Breast epithelium (tissue), 4 donors: ENCODE measurements around the gene FAM120C. TPM values are rescaled to one million over a fixed set of nuclear protein-coding genes. Genes with fewer than 3 reads are reported as not detected.
A peak's percentile ranks its signal among the peaks of the same experiment; 100 is the strongest.

Source experiments
- DNase-seq, 2 donors: peaks; one replicate each; pipeline ENCODE4 v3.0.0-alpha.2; 2019; ENCODE audit warnings: low spot score in 2 of 2
- H3K27ac ChIP-seq, 2 donors: fragments of 200-600 bp; sonication (generic) in 1 of 2; one replicate each; pipeline ENCODE4 v1.5.1; 2016 to 2019; ENCODE audit warnings: mild to moderate bottlenecking in 1 of 2
- H3K27me3 ChIP-seq, 2 donors: fragments of 200-600 bp; sonication (generic) in 1 of 2; one replicate each; pipeline versions ENCODE4 v1.5.1 to v1.6.0; 2017 to 2019; ENCODE audit warnings: control low read depth in 1 of 2, mild to moderate bottlenecking in 1 of 2
- H3K36me3 ChIP-seq: fragments of 200-600 bp; one replicate; pipeline ENCODE4 v1.5.1; 2019
- H3K4me1 ChIP-seq, 2 donors: fragments of 200-600 bp; sonication (generic); one replicate each; pipeline ENCODE4 v1.5.1; 2016 to 2019; ENCODE audit warnings: control low read depth in 1 of 2
- H3K4me3 ChIP-seq, 3 donors: fragments of 200-600 bp; sonication (generic); 1 replicate in 2 of 3; 2 replicates in 1 of 3; pipeline ENCODE4 v1.5.1; 2016 to 2019; ENCODE audit warnings: mild to moderate bottlenecking in 3 of 3, moderate library complexity in 2 of 3
- H3K9me3 ChIP-seq, 2 donors: fragments of 200-600 bp; sonication (generic) in 1 of 2; one replicate each; pipeline ENCODE4 v1.5.1; 2016 to 2019; ENCODE audit warnings: control low read depth in 1 of 2
- POLR2A ChIP-seq: fragments of 450-650 bp; IDR thresholded peaks from one replicate; pipeline ENCODE4 v1.6.1; 2016; ENCODE audit warnings: antibody characterized with exemption, mild to moderate bottlenecking, moderate library complexity
- POLR2AphosphoS5 ChIP-seq, 3 donors: sonication (generic); formaldehyde crosslinking; IDR thresholded peaks; one replicate each; pipeline ENCODE4 v1.6.1; 2017; ENCODE audit warnings: antibody characterized with exemption in 3 of 3
- intact Hi-C: fragments of 100-400 bp; cut with DNase I; formaldehyde crosslinking; loops from one replicate; pipeline ENCODE4 v1.15.1; 2023; ENCODE audit warnings: low total_unique reads
- total RNA-seq, 3 donors: library from RNA; depleted of rRNA; stranded (reverse); fragments of >200 nt; gene quantifications; one replicate each; pipeline ENCODE4 v1.1.0, GENCODE V29; 2016
- TF ChIP-seq, protein P1 (sequence below), 3 donors: fragments of 450-650 bp; IDR thresholded peaks; one replicate each; pipeline ENCODE4 v1.5.1; 2016 to 2017; ENCODE audit warnings: antibody characterized with exemption in 3 of 3, mild to moderate bottlenecking in 3 of 3, moderate library complexity in 3 of 3

Gene FAM120C
- total RNA-seq, 3 donors from 2014 or later, result 11.8 to 13.1 (median 12.4) TPM

DNA sequence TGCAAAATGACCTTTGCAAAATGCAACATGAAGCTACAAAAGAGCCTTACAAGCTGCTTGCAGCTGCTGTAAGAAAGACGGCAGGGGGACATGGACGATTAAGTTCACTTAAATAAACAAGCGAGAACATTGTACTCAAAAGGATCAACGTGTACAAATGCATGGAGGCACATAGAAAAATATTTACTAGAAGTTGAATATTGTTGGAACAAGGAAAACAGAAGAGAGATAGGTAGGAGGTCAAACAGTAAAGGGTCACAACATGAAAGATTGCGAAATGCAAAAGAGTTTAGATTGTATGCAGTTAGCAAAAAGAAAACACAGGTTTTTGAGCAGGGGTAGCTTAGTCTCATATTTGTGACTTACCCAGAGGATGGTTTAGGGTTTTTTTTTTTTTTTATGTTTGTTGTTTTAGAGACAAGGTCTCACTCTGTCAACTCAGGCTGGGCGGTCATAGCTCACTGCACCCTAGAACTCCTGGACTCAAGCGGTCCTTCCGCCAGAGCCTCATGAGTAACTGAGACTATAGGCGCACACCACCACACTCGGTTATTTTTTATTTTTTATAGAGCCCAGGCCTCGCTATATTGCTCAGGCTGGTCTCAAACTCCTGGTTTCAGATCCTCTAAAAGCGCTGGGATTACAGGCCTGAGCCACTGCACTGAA lies 137.4 kb downstream of the FAM120C start:
- no peak overlapping the region for H3K27ac ChIP-seq
- H3K4me3 ChIP-seq, result no peak overlapping the region
- TF ChIP-seq POLR2A, result no peak
- TF ChIP-seq POLR2AphosphoS5 (IDR thresholded peaks at IDR 0.05), result no peak
- TF ChIP-seq, protein P1, sequence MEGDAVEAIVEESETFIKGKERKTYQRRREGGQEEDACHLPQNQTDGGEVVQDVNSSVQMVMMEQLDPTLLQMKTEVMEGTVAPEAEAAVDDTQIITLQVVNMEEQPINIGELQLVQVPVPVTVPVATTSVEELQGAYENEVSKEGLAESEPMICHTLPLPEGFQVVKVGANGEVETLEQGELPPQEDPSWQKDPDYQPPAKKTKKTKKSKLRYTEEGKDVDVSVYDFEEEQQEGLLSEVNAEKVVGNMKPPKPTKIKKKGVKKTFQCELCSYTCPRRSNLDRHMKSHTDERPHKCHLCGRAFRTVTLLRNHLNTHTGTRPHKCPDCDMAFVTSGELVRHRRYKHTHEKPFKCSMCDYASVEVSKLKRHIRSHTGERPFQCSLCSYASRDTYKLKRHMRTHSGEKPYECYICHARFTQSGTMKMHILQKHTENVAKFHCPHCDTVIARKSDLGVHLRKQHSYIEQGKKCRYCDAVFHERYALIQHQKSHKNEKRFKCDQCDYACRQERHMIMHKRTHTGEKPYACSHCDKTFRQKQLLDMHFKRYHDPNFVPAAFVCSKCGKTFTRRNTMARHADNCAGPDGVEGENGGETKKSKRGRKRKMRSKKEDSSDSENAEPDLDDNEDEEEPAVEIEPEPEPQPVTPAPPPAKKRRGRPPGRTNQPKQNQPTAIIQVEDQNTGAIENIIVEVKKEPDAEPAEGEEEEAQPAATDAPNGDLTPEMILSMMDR (IDR thresholded peaks at IDR 0.05), result no peak
- H3K4me1 ChIP-seq, result no peaks in the 10 kb centered on the region
- H3K36me3 ChIP-seq, result no peaks in the 10 kb centered on the region
- H3K9me3 ChIP-seq, result no peaks in the 10 kb centered on the region
- H3K27me3 ChIP-seq, result peaks cover 0 to 2% of the 10 kb centered on the region in 2 donors
- DNase-seq, result no peak
- intact Hi-C loops, result no loop called here

DNA sequence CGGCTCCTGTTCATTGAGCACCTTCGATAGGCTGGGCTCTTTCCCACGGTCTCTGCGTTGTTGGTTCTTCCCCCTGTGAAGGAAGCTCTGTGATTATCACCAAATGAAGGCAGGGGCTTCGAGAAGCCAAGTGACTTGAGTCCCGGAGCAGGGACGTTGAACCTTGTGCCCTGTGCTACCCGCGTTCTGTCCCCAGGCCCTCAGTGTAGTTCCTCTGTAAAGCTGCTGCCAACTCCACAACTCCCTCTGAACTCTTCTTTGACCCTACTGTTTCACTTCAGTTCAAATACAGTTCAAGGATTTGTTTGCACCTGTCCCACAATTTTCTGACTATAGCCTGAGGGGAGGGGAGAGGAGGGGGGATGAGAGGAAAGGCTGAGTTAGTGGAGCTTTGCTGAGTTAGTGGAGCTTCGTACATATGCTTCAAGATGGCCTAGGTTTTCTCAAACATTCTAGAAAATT lies 138.1 kb downstream of the FAM120C start:
- Histone ChIP-seq H3K36me3 (no peaks in the 10 kb centered on the region), H3K27ac (peak overlapping the region; percentile 92 to 98), H3K9me3 (no peaks in the 10 kb centered on the region), H3K4me3 (peak overlapping the region; percentile 63 to 83 (median 66)), H3K27me3 (peaks cover 0 to 6% of the 10 kb centered on the region in 2 donors), H3K4me1 (no peaks in the 10 kb centered on the region)
- no peak for DNase-seq
- intact Hi-C loops, result no loop called here
- TF ChIP-seq, protein P1 (IDR thresholded peaks at IDR 0.05), result no peak
- TF ChIP-seq POLR2AphosphoS5 (IDR thresholded peaks at IDR 0.05) (no peak), POLR2A (no peak)

DNA sequence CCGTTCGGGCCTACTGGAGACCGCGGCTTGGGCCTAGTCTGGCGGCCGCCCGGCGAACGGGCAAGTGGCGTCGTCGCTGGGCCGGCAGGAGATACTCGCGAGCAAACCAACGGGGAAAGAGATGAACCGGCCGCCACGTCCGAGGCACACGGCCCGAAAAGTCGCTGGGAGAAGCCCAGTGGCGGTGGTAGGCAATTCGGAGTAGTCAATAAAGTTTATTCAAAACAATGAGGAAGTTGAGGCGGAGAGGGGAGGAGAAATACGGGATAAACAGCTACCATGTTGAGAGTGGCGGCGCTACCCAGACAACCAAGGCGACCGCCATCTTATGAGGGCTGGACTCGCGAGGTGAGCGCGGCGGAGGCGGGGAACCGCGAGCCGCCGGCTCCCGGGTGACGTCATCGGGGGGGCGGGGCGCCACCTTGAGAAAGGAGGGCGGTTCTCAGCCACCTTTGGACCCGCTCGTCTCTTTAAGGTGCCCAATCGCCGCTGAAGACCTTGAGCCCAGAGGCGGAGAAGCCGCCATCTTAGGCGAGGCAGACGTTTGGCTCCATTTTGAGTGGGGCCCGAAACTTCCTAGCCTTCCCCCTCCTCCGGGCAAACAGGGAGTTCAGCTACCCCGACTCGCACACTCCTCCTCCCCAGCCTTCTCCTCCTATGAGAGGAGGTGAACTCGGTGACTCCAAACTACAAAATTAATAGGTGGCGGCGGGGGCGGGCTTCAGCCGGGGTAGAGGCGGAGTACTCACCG lies 138.8 kb downstream of the FAM120C start, which contains the start of gene PHF8:
TSS of gene PHF8 (minus strand) at position 348 of the 751 bp plus-strand sequence. CDS start 1,745 bp downstream, outside the sequence.
- peak; percentile 44 to 64 (median 57) for TF ChIP-seq POLR2AphosphoS5 (IDR thresholded peaks at IDR 0.05)
- TF ChIP-seq, protein P1 (IDR thresholded peaks at IDR 0.05), result peak in 1 of 3 donors; percentile 18
- no peak for TF ChIP-seq POLR2A
- Histone ChIP-seq H3K36me3 (no peaks in the 10 kb centered on the region), H3K4me1 (no peaks in the 10 kb centered on the region), H3K9me3 (no peaks in the 10 kb centered on the region), H3K4me3 (peak within 1 kb of the TSS; percentile 63 to 83 (median 66)), H3K27me3 (peaks cover 0 to 6% of the 10 kb centered on the region in 2 donors), H3K27ac (peak within 1 kb of the TSS; percentile 92 to 98)
- intact Hi-C loops, result no loop called here
- DNase-seq, result peak; percentile 94

DNA sequence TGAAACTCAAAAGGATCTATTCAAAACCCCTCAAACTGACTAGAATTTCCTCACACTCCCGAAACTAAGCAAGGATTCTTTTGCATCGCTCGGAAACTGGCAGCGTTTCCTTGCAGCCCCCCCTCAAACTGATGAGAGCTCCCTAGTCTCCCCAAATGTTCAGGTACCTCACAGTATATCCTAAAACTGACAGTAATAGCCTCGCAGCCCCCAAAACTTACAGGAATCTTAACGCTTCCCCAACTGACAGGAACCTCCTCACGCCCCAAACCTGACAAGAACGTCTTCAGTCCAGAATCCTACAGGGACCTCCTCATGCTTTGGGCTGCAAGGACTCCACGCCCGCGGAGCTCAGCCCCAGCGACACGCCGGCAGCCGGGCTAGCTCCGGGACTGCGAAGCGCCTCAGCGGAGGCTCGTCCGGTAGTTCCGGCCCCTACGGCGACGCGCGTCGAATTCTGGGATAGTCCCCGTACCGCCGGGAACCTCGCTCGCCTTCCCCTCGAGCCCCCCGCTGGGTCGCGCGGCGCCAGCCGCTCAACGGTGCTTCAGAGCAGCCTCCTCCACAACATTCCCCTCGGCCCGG lies 139.4 kb downstream of the FAM120C start:
- Histone ChIP-seq H3K36me3 (no peaks in the 10 kb centered on the region), H3K4me3 (peak overlapping the region; percentile 63 to 83 (median 66)), H3K27ac (peak overlapping the region; percentile 92 to 98), H3K4me1 (no peaks in the 10 kb centered on the region), H3K9me3 (no peaks in the 10 kb centered on the region), H3K27me3 (peaks cover 0 to 6% of the 10 kb centered on the region in 2 donors)
- peak in 1 of 2 donors; percentile 45 for DNase-seq
- TF ChIP-seq POLR2AphosphoS5 (IDR thresholded peaks at IDR 0.05) (no peak), POLR2A (peak; percentile 9)
- intact Hi-C loops, result no loop called here

DNA sequence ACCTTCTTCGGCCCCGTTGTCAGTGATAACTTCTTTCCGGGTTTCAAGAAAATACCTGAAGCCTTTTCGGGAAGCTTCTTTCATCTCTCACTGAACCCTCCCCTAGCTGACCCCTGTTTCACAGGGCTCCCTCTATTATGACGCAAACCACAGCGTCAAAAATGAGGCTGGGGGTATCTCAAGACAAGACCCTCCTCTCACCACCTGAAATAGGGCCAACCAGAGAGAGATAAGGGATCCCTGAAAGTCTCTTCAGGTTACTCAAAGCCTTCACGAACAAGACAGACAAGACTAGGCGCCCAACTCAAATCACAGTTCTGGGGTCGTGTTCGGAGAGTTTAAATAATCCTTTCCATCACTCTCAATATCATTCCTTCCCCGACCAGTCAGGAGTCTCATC lies 140.0 kb downstream of the FAM120C start:
- H3K27ac ChIP-seq, result peak overlapping the region; percentile 92 to 98
- no peaks in the 10 kb centered on the region for H3K9me3 ChIP-seq
- intact Hi-C loops, result no loop called here
- no peak for DNase-seq
- H3K4me3 ChIP-seq, result peak overlapping the region; percentile 63 to 83 (median 66)
- no peaks in the 10 kb centered on the region for H3K4me1 ChIP-seq
- no peak for TF ChIP-seq POLR2AphosphoS5 (IDR thresholded peaks at IDR 0.05)
- TF ChIP-seq, protein P1 (IDR thresholded peaks at IDR 0.05), result no peak
- TF ChIP-seq POLR2A, result no peak
- H3K36me3 ChIP-seq, result no peaks in the 10 kb centered on the region
- peaks cover 0 to 6% of the 10 kb centered on the region in 2 donors for H3K27me3 ChIP-seq
